HepG2 (cell line): Measurements from ENCODE around the gene CKAP2L. TPM values are rescaled to one million over a fixed set of nuclear protein-coding genes. Genes with fewer than 3 reads are reported as not detected.

ENCODE experiments used
- ATAC-seq: fragments of 200-7000 bp; cut with Tn5 transposase; 3 replicates; pipeline ENCODE4 v1.9.1; 2020; ENCODE audit warnings: mild to moderate bottlenecking, moderate library complexity
- BruUV-seq: library from RNA; stranded (reverse); fragments of 400-500 nt; replicated peaks from 2 replicates; lab custom pipeline; 2021; lab: Mats Ljungman, UMichigan
- CTCF ChIA-PET: fragments of 300-600 bp; formaldehyde crosslinking; extraction: SDS; loops from one replicate; lab custom pipeline; 2021; ENCODE audit warnings: low total read pairs, inconsistent platforms, low intra/inter-chr PET ratio; lab: Yijun Ruan, JAX
- POLR2A ChIA-PET: fragments of 350-600 bp; sonication (Branson Sonifier 250); formaldehyde crosslinking; loops from one replicate; lab custom pipeline; 2020; ENCODE audit warnings: antibody characterized with exemption, inconsistent platforms; lab: Yijun Ruan, JAX
- DNase-seq: peaks from one replicate; pipeline ENCODE4 v3.0.0-alpha.2; 2015; ENCODE audit warnings: low spot score
- FAIRE-seq: peaks from 3 replicates; lab custom pipeline; 2011; peaks lifted over from hg19 to GRCh38; lab: Jason Lieb, UNC
- H2AFZ ChIP-seq: one replicate; pipeline ENCODE4 v1.6.1; 2011; ENCODE audit warnings: low read length, inconsistent platforms
- H3K27ac ChIP-seq: fragments of 300-600 bp; 3 replicates; pipeline ENCODE4 v1.8.0; 2011; ENCODE audit warnings: mixed run types, mild to moderate bottlenecking, mixed read lengths, low read length, inconsistent platforms; ENCODE audit not compliant: insufficient read depth; ENCODE audit errors: extremely low read length
- H3K27me3 ChIP-seq, 2 experiments: fragments of 200-600 bp in 1 of 2; 2 replicates in 1 of 2; 3 replicates in 1 of 2; pipeline versions ENCODE4 v1.6.0 to v1.8.0; 2011; ENCODE audit warnings: low read length in 2 of 2, mild to moderate bottlenecking in 2 of 2, moderate library complexity in 2 of 2, inconsistent platforms in 1 of 2; ENCODE audit not compliant: insufficient read depth in 2 of 2, control insufficient read depth in 1 of 2
- H3K36me3 ChIP-seq, 2 experiments: fragments of 200-600 bp in 1 of 2; replicated peaks in 1 of 2; 2 replicates in 1 of 2; 3 replicates in 1 of 2; pipeline versions ENCODE4 v1.5.1 to v1.8.0; 2011; ENCODE audit warnings: low read length in 2 of 2, inconsistent platforms in 1 of 2; ENCODE audit not compliant: insufficient read depth in 2 of 2, control insufficient read depth in 1 of 2
- H3K4me1 ChIP-seq: 2 replicates; pipeline ENCODE4 v1.5.1; 2012; ENCODE audit warnings: low read length, inconsistent platforms; ENCODE audit not compliant: insufficient read depth
- H3K4me2 ChIP-seq: 2 replicates; pipeline ENCODE4 v1.6.0; 2011; ENCODE audit warnings: low read depth, low read length, inconsistent platforms
- H3K4me3 ChIP-seq, 3 experiments: fragments of 200-600 bp in 1 of 3; sonication (generic), shearing (Covaris generic) in 1 of 3; replicated peaks in 1 of 3; 2 replicates each; pipeline ENCODE4 v1.5.1; 2011 to 2016; ENCODE audit warnings: low read length in 3 of 3, inconsistent platforms in 2 of 3, low read depth in 2 of 3, mild to moderate bottlenecking in 2 of 3, control low read depth in 1 of 3, mixed read lengths in 1 of 3; ENCODE audit not compliant: insufficient read depth in 1 of 3
- H3K79me2 ChIP-seq: one replicate; pipeline ENCODE4 v1.6.1; 2011; ENCODE audit warnings: low read length, inconsistent platforms; ENCODE audit not compliant: insufficient read depth
- H3K9ac ChIP-seq: 2 replicates; pipeline ENCODE4 v1.6.0; 2011; ENCODE audit warnings: mild to moderate bottlenecking, low read depth, low read length, inconsistent platforms; ENCODE audit not compliant: insufficient read depth
- H3K9me3 ChIP-seq: 2 replicates; pipeline ENCODE4 v1.5.1; 2012; ENCODE audit warnings: mild to moderate bottlenecking, low read length
- H4K20me1 ChIP-seq: 2 replicates; pipeline ENCODE4 v1.6.0; 2011; ENCODE audit warnings: inconsistent platforms, mild to moderate bottlenecking, low read length, moderate library complexity; ENCODE audit not compliant: insufficient read depth
- FLYWCH1 ChIP-seq: sonication (generic); formaldehyde crosslinking; IDR thresholded peaks from 2 replicates; pipeline ENCODE4 v1.8.1; 2023; ENCODE audit warnings: mild to moderate bottlenecking, missing genetic modification reagents
- HNF4A ChIP-seq: sonication (generic); formaldehyde crosslinking; IDR thresholded peaks from 2 replicates; pipeline ENCODE4 v1.4.0; 2020; ENCODE audit warnings: missing genetic modification reagents
- MYPOP ChIP-seq: sonication (generic); formaldehyde crosslinking; IDR thresholded peaks from 2 replicates; pipeline ENCODE4 v1.8.1; 2023; ENCODE audit warnings: mild to moderate bottlenecking, moderate library complexity, missing genetic modification reagents
- RNF219 ChIP-seq: sonication (generic); formaldehyde crosslinking; IDR thresholded peaks from 2 replicates; pipeline ENCODE4 v1.5.0; 2020; ENCODE audit warnings: mild to moderate bottlenecking, missing genetic modification reagents
- SCMH1 ChIP-seq: sonication (generic); formaldehyde crosslinking; IDR thresholded peaks from 2 replicates; pipeline ENCODE4 v1.9.0; 2021; ENCODE audit warnings: missing genetic modification reagents, mild to moderate bottlenecking, borderline replicate concordance
- SIX1 ChIP-seq: sonication (generic); formaldehyde crosslinking; IDR thresholded peaks from 2 replicates; pipeline ENCODE4 v1.4.0; 2020; ENCODE audit warnings: missing genetic modification reagents, borderline replicate concordance
- THAP9 ChIP-seq: sonication (generic); formaldehyde crosslinking; IDR thresholded peaks from 2 replicates; pipeline ENCODE4; 2020; ENCODE audit warnings: missing genetic modification reagents, mild to moderate bottlenecking, borderline replicate concordance
- TOPORS ChIP-seq: sonication (generic); formaldehyde crosslinking; IDR thresholded peaks from 2 replicates; pipeline ENCODE4 v1.8.0; 2023; ENCODE audit warnings: mild to moderate bottlenecking, missing genetic modification reagents
- ZNF263 ChIP-seq: sonication (generic); formaldehyde crosslinking; IDR thresholded peaks from 2 replicates; pipeline ENCODE4 v1.4.0; 2020; ENCODE audit warnings: missing genetic modification reagents
- ZNF33B ChIP-seq: sonication (generic); formaldehyde crosslinking; IDR thresholded peaks from 2 replicates; pipeline ENCODE4 v1.5.1; 2020; ENCODE audit warnings: mild to moderate bottlenecking, missing genetic modification reagents
- ZNF574 ChIP-seq: sonication (generic); formaldehyde crosslinking; IDR thresholded peaks from 2 replicates; pipeline ENCODE4 v1.4.0; 2020; ENCODE audit warnings: missing genetic modification reagents
- ZNF747 ChIP-seq: sonication (generic); formaldehyde crosslinking; IDR thresholded peaks from 2 replicates; pipeline ENCODE4 v1.8.1; 2023; ENCODE audit warnings: missing genetic modification reagents, mild to moderate bottlenecking, borderline replicate concordance
- ZNF761 ChIP-seq: sonication (generic); formaldehyde crosslinking; conservative IDR thresholded peaks from 2 replicates; pipeline ENCODE4 v1.4.0; 2020; ENCODE audit warnings: mild to moderate bottlenecking, missing genetic modification reagents
- ZNF776 ChIP-seq: sonication (generic); formaldehyde crosslinking; IDR thresholded peaks from 2 replicates; pipeline ENCODE4 v1.4.0; 2020; ENCODE audit warnings: mild to moderate bottlenecking, missing genetic modification reagents
- ZSCAN30 ChIP-seq: sonication (generic); formaldehyde crosslinking; IDR thresholded peaks from 2 replicates; pipeline ENCODE4 v1.5.0; 2020; ENCODE audit warnings: mild to moderate bottlenecking, missing genetic modification reagents
- WGBS: methylation state at CpG from one replicate; pipeline ENCODE4 v1.1.6; 2017; ENCODE audit warnings: low lambda C conversion rate; 5-methylcytosine and 5-hydroxymethylcytosine counted together
- in situ Hi-C: cut with HindIII; loops from 2 replicates; pipeline ENCODE4 v1.10.0; 2017; ENCODE audit warnings: low pct_unique_long_range_greater_than_20kb; ENCODE audit not compliant: extremely low pct_ligation_motif_present
- intact Hi-C: fragments of 100-400 bp; cut with micrococcal nuclease; formaldehyde crosslinking; loops from one replicate; pipeline ENCODE4 v1.10.0; 2022; ENCODE audit not compliant: unreplicated experiment
- polyA plus RNA-seq, 8 experiments: library from polyadenylated mRNA; depleted of rRNA in 3 of 8; stranded (reverse) in 7 of 8; unstranded in 1 of 8; fragments of >200 nt; fragmentation: Illumina TruSeq in 4 of 8; extraction: Trizol in 4 of 8; gene quantifications; 2 replicates each; pipeline versions ENCODE4 v1.2.1 to v1.2.3, GENCODE V29; 2011 to 2016; ENCODE audit warnings: low read depth in 4 of 8, missing spikeins in 1 of 8, mixed read lengths in 1 of 8; ENCODE audit not compliant: insufficient read depth in 1 of 8
- total RNA-seq, 5 experiments: library from RNA; depleted of rRNA; stranded (reverse); fragments of >200 nt; fragmentation: Illumina TruSeq; extraction: Trizol; gene quantifications; 2 replicates each; pipeline ENCODE4 v1.2.3, GENCODE V29; 2016; ENCODE audit warnings: low read depth in 1 of 5

CKAP2L gene
- total and polyA plus RNA-seq, 2 of the 13 experiments (the other 11 are each of a cell fraction or from before 2014, with no cell fraction given) = 7.1 to 9.5 TPM

- TF ChIP-seq RNF219 (CRISPR knock-in tag) (no peak), THAP9 (no peak)
Observed at GRCh38 chr2:112792419-112792818, 28.0 kb upstream of the CKAP2L start (continued).

- DNase-seq (no peak), ATAC-seq (no peak), FAIRE-seq (no peak)
- ChIA-PET POLR2A (no interaction called here), CTCF (no interaction called here)
- H3K79me2 ChIP-seq = no peaks in the 10 kb centered on the region
- no peak overlapping the region for H3K27ac ChIP-seq
- H3K36me3 ChIP-seq = no peaks in the 10 kb centered on the region
- H3K9me3 ChIP-seq = no peaks in the 10 kb centered on the region
- 98% methylated on average over 3 of the region's 3 CpGs for WGBS
- no peak overlapping the region for H3K9ac ChIP-seq
- peaks cover 38% of the 10 kb centered on the region for H3K4me1 ChIP-seq
- H3K4me3 ChIP-seq = no peak overlapping the region
- H3K4me2 ChIP-seq = no peak overlapping the region
- in situ Hi-C loops (no loop called here), intact Hi-C loops (no loop called here)
- H4K20me1 ChIP-seq = no peaks in the 10 kb centered on the region
- no peaks in the 10 kb centered on the region for H3K27me3 ChIP-seq
- BruUV-seq = no TSS peak
- no peak overlapping the region for H2AFZ ChIP-seq
- TF ChIP-seq ZNF263 (CRISPR knock-in tag) (no peak), SIX1 (no peak), MYPOP (CRISPR knock-in tag) (no peak), ZNF33B (CRISPR knock-in tag) (no peak), SCMH1 (no peak), TOPORS (CRISPR knock-in tag) (no peak), ZNF761 (no peak), ZSCAN30 (CRISPR knock-in tag) (no peak), ZNF776 (CRISPR knock-in tag) (no peak), ZNF747 (no peak), FLYWCH1 (CRISPR knock-in tag) (no peak), HNF4A (CRISPR knock-in tag) (no peak), ZNF574 (CRISPR knock-in tag) (no peak)
Observed at GRCh38 chr2:112791693-112792230, 27.4 kb upstream of the CKAP2L start.
